DND-41 (cell line): Measurements from ENCODE around the gene BOLA2B.

Experiments used
- CTCF ChIP-seq: IDR thresholded peaks from 2 replicates; pipeline ENCODE4 v1.5.1; 2012; ENCODE audit warnings: borderline replicate concordance, low read length, moderate library complexity, mild to moderate bottlenecking; ENCODE audit not compliant: poor library complexity, severe bottlenecking; ENCODE audit errors: extremely low read depth
- EZH2 ChIP-seq: IDR thresholded peaks from 3 replicates; pipeline ENCODE4 v1.6.1; 2012; ENCODE audit warnings: borderline replicate concordance, low read depth, mild to moderate bottlenecking, moderate library complexity, low read length, inconsistent platforms; ENCODE audit not compliant: severe bottlenecking

GRCh38 chr16:30163538-30163937 lies 29.9 kb downstream of the BOLA2B start:
- TF ChIP-seq CTCF = no peak
- no peak for TF ChIP-seq EZH2
